Activated naive CD8-positive, alpha-beta T cell treated with anti-CD3 and anti-CD28 coated beads, Interleukin-2, amount 50 U/mL, for 16 hours (primary cell): ENCODE measurements around the gene MAGI1.

Source experiments
- DNase-seq: peaks from one replicate; pipeline ENCODE4 v3.0.0-alpha.2; 2020; ENCODE audit warnings: low read depth, low spot score

The MAGI1 gene

DNA sequence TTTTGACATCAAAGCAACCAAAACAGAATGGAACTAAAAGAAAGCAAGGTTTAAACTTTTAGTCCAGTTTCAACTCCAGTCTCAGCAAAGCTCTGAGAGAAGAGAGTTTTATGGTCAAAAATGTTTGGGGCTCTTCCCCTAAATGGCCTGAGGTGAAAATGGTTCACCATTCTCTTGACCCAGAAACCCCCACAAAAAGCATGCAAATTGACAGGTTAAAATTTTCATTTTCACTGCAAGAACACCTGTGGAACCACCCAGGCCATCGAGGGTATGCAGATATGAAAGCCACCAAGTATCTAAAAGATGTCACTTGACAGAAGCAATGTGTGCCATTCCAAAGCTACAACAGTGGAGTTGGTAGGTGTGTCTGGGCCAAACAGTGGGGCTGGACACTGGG lies 195.0 kb downstream of the MAGI1 start:
- no peak for DNase-seq

DNA sequence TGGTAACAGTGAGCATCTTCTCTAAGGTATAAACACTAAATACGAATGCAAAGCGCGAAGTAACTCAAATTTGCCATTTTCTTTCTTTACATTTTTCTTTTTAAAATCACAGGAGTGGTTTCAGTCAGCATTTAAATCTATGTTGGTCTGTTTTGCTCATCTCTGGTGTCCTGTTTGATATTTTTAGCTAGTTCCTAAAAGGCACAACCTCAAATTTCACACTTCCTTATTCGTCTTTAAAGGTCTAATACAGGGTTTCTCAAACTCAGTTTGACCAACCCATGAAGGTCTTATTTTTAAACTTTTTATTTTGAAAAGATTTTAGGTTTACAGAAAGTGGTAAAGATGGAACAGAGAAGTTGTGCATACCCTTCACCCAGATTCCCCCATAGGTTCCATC lies 201.1 kb downstream of the MAGI1 start:
- DNase-seq: no peak

DNA sequence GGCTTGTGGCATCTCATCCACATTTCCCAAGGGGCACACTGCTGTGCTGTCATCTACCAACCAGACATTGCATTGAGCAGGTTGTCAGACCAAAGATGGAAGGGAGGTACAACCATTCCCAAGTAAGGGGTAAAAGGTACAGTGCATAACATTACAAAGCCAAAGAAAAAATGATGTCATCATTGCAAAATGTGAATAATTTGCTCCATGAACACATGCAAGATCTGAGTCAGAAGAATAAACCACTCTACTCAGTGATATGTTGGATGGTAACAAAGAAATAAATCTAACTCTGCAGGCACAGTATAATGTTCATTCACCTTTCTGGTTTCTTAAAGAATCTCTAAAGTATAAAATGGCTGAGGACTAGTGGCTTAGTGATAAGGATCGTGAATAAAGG lies 202.7 kb downstream of the MAGI1 start:
- DNase-seq: no peak

DNA sequence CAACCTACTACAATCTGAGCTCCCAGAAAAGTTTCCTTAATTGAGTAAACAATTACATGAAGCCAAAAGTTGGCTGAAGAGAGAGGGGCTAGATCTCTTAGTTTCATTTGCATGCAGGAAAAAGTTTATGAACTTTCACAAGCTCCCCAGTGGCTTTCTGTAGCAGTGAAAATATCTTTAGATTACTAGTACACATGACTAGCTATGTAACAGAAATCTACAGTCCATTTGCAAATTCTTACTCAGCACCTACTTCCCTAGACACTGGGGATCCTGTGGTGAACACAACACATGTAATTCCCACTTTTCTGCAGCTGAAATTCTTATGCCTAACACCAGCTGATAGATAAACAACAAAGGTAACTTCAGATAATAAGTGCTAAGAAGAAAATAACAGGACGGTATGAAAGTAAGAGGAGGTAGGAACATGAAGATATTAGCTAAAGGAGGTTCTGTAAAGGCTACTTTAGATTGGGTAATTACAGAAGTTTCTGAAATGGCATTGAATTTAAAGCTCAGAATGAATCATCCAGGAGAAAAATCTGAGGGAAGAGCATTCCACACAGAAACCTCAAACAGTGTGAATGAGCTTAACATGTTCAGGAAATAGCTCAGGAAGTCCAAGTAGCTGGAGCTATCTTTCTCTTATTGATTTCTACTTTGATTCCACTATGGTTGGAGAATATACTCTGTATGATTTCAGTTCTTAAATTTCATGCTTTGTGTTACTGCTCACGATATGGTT lies 204.8 kb downstream of the MAGI1 start:
- DNase-seq: no peak

DNA sequence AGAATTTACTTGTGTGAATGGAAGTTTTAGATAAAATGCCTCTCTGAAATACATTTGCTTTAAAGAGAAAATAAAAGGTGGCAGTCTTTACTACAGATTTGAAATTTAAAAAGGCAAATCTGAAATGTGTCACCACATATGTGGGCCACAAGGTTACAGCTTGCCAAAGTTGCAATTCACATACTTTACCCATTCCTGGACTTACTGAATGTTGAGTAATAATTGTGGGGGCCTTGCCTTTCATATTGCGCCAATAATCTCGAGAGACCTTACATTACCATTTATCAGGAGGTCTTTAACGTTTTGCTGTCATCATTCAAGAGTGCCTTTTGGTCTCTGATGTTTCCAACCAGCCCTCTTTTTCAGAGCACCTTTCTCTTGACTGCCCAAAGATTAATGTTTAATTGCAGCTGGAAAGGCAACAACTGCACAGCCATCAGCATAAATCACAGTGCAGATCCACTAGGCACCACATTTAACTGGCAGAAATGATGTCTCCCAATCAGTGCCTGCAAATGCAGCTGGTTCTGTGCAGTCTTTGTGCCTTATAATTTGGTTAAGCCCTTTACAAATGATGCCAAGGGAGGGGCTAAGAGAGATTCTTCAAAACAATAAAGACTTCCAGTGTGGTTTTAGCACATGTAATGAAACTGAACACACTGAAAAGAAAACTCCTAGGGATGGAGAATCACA lies 206.8 kb downstream of the MAGI1 start:
- DNase-seq: no peak

DNA sequence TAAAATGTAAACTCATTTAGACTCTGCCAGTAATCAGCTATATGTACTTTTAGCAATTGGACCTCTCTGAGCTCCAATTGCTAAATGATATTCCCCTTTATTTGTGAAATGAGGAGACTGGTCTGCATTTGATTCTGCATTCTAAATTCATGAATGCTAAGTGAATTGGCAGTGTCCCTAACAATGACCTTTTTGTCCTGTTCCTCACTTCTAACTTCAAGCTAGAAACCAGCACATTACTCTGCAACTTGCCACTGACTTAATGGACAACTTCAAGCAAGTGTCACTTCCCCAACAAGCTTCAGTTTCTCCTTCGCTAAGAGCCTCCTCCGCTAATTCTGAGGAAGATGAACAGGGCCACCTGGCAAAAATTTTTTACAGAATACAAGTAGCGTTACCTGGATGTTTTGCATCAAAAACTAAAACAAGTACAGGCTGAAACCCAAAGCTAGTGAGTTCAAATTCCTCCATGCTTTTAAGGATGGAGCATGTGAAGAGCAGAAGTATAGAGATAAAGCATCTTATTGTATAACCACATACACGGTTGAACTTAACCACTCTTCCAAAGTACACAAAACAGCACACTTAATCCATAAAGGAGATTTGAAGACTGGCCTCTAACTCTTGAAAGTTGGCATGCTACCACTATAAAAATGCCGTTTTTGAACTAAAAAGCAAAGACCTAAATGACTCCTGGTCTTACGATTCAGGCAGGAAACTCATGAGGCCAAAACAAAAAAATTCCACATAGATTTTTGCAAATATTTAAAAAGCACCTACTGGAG lies 207.6 kb downstream of the MAGI1 start:
- DNase-seq: no peak

DNA sequence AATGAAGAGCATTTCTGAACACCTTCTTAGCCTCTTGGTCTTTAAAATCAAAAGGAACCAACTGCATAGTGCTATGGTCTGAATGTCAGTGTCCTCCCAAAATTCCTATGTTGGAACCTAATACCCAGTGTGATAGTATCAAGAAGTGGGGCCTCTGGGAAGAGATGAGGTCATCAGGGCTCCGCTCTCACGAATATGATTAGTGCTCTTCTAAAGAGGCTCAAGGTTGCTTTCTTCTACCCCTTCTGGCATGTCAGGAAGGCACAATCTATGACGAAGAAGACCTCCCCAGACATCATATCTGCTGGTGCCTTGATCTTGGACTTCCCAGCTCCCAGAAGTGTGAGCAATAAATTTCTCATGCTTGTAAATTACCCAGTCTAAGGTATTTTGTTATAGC lies 209.5 kb downstream of the MAGI1 start:
- no peak for DNase-seq

DNA sequence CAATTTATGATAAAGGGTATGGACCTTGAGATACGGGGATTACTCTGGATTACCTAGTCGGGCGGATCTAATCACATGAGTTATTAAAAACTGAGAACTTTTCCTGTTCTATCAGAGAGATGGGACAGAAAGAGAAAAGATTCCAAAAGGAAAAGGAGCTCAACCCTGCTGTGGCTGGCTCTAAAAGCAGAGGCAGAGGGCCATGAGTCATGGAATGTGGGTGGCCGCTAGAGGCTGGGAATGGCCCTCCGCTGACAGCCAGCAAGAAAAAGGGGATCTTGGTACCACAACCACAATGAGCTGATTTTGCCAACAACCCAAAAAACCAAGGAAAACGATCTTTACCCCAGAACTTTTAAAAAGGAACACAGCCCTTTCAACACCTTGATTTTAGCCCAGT lies 210.0 kb downstream of the MAGI1 start:
- DNase-seq: no peak

DNA sequence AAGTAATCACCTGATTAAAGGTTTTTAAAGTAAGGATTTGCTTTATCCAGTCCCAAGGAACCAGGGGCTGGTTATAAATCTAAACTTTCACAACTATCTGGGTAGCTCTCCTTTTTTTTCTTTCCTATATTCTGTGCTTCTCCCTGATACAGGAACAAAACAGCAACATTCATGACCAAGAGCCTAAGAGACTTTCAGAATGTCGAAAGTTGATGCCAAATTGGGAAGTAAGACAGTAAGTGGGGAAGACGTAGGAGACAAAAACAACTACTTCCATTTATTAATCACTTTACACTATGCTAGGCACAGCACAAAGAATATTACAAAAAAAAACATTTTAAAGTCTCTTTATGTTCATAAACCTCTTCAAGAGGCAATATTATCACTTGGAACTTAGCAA lies 211.6 kb downstream of the MAGI1 start:
- no peak for DNase-seq

DNA sequence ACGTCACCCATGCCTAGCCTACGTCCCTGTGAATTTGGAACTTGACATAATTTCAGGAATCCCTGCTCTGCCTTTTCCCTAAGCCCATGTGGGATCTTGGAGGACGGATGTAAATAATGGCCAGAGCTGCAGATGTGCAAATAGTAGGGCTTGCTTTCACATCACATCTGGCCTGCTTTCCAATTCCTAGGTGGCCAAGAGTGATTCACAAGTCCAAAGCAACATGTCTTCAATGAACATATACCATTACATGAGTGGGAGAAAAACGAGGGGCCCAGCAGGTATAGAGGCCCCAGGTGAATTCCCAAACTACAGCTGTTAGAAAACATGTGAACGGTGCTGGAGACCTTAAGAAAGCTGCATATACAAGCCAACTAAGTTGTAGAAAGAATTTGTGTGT lies 214.6 kb downstream of the MAGI1 start:
- DNase-seq: no peak

DNA sequence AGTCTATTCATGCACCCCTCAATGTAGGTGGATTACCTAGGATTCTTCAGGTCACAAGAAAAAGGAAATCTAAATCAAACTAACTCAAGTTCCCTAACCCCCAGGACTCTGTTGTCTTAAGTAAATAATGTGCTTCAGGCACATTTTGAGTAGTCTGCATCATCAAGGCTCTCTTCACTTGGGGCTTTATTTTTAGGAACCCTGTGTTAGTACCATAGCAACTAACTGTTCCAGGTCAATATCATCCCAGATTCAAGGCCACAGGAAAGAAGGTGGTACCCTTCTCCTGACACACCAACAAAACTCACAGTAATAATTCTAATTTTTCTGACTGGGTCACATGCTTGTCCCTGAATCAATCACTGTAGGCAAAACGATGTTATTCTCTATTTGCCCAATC lies 218.1 kb downstream of the MAGI1 start:
- DNase-seq: no peak

DNA sequence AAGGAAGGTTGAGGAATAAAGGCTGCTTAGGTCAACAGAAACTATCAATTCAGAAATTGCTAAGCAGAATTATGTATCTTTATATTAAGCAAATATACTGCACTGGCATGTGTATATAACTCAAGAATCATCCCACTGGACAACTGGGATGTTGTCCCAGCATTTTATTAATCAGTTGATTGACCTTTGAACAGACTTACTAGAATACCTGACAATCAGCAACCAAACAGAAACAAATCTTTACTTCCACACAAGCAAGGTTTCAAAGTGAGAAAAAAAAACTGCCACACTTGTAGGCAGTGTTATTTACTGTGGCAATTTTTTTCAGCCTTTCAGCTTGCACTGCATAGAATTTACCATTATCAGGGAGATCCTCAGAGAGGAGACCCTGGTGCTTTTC lies 218.8 kb downstream of the MAGI1 start:
- DNase-seq: no peak

DNA sequence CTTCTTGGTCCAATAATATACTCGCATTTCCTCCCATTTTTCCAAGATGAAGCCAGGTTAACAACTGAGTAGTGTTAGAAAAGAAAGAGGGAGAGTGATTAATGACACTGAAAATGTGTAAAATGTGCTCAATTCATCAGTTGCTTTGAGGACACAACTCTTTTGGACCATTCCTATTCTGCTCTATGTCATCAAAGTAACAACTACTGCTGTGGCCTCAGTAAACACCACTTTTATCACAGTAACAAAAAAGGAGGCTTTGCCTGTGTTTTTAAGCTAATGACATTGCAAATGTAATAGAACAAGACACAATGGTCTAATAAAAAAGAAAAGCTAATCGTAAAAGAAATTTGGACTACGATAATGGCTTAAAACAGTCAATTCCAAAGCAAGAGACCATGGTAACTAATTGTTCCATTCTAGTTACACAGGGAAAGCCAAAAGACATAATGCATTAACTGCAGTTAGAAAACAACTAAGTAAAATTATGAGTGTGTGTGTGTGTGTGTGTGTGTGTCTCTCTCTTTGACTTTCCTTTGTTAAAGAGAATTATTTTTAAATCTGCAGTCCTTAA lies 221.1 kb downstream of the MAGI1 start:
- DNase-seq: no peak

DNA sequence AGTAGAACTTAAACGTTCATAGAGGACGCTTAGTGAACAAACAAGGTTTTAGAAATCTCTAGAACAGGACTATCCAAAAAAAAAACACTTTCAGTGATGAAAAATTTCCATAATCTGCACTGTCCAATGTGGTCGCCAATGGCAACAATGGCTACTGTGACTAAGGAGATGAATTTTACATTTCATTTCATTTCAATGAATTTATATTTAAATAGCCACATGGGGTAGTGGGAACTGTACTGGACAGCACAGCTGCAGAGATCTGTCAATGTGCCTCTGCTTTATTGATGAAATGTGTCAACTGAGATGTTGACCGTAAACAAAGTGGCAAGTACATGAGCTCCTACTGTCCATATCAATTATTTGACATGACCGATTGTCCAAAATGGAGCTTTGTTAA lies 222.5 kb downstream of the MAGI1 start:
- DNase-seq: no peak

DNA sequence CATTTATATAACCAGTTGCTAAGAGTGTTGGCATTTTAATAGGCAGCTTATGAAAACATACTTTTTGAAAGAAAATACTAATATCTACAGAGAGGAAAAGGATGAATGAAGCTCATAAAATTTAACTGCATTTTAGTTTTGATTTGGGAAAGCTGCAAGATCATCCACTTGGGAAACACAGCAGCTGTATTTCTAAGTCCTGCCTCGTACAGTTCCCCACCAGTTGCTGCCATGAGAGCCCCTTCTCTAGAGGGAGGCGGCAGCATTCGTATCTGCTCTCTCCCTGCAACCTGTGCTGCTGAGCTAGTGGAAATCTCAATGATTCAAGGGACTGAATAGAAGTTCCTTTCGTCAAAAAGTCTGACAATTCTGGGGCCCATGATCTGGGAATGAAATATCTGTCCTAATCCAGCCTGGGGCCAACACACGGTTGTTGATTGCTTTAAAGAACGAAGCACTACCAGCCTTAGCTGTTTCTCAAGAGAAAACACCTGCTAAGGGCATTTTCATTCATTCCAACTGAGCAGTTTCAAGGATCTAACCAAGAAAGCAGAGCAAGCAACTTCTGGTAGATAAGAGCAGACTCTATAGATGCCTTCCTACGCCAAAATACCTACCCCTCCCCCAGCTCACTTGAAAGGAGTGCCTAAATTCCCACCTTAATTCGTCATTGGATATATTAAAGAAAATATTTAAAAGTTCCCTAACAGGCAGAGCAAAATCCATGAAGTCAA lies 223.7 kb downstream of the MAGI1 start:
- no peak for DNase-seq

DNA sequence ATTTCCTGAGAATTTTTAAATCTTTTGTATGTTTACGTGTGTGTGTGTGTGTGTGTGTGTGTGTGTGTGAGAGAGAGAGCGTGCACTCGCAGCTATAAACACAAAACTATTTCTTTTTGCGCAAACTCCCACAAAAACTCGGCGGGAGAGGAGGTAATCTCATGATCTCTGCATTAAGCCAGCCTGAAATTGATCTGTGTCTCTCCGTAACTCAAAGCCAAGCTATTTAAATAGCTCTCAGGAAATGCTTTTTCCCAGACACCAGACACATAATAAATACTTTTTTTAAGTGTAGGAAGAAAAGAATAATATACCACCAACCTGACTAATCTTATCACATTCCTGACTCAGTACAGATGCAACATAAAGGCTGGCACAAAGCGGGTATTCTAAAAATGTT lies 226.8 kb downstream of the MAGI1 start:
- DNase-seq: no peak

DNA sequence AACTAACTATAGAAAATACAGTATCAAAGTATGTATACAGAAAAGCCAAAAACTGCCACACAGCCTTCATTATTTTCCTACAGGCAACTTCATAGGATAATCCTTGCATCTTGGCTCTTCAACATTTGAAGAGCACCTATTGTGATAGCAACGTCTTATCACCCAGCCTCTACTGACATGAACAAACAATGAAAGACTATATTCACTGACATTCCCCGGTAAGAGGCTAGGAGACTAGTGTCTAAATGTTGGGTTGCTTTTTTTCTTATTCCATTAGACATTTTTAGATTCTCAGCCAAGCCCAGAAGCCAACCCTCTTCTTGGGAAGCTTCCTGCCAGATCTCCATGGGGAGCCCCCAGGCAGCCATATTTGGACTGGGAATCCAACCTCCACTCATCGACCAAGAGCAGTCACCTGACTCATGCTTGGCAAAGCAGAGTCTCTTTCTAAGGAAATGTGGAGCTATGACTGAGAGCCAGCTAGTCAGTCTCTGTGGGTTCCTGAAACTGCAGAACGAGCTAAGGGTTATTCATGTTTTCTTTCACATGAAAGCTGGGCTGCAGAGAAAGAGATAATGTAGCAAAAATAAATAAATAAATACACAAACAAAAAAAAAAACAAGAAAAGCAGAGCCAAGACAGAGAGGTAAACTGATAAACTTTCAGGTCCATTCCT lies 227.5 kb downstream of the MAGI1 start:
- DNase-seq: no peak

DNA sequence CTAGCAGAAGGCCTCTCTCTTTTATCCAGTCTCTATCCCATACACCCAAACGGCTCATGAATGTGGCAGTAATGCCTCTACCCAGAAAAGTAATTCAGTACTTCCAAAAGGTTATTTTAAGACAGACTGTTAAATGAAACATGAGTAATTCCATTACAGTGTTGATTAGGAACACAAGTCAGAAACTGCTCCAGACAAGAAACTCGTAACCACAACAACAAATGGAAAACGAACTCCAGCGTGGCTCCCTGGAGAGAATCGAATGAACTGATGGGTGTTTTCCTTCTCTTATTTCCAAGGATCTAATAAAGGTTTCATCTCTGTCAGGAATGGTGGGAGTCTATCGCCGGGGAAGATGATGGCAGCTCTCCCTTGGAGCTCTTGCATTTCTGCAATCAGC lies 228.4 kb downstream of the MAGI1 start:
- DNase-seq: no peak

DNA sequence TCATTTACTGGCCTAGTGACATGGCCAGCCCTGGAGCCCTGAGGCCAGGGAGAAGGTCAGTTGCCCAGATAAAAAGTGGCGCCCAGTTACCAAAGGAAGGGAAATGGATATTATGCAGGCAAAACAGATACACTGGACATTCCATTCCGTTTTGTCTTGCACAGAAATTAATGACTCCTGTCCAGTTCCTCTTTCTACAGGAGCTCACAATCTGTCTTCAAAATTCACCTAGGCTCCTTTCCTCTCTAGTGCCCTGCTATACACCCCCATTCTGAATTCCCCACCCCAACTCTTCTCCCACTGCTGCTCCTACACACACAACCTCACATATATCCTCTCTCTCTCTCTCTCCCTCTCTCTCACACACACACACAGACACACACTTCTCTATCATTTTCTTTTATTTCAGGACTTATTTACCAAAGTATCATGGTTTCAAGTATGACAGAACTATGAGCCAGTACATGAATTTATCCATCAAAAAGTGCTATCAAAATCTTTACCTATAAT lies 229.0 kb downstream of the MAGI1 start:
- DNase-seq: no peak

DNA sequence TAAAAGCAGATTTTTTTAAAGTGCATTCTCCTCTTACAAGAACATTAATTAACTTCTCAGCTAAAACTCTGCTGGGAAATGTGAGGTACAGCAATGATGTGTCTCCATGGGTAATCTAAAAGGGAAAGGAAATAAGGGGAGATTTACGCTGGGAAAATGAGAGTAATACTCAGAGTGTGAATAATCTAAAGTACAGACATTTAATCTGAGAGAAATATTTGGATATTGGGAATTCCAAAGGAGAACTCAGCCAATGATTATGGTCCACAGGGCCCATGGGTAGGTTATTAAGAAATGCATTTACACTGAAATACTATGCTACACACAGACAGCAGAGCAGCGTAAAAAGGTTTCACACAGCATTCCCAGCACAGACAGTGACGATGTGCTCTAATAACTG lies 229.9 kb downstream of the MAGI1 start:
- DNase-seq: no peak

DNA sequence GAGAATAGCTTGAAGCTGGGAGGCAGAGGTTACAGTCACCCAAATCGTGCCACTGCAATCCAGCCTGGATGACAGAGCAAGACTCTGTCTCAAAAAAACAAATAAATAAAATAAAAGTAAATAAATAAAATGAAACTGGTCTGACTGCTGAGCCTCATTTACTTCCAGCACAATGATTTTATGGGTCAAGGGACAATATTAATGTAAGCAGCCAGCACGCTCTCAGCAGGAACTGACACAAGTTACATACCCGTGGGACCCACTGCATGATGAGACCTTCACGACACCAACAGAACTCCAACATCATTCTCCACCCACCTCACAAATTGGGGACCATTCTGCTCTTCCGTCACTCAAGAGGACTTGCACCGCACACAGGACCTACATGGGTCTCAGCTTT lies 230.3 kb downstream of the MAGI1 start:
- DNase-seq: no peak
